NB4 (cell line): ENCODE results near the gene PAX6.

Source experiments
- DNase-seq: peaks from one replicate; pipeline ENCODE4 v3.0.0; 2010; ENCODE audit warnings: low read depth
- H3K4me3 ChIP-seq: one replicate; pipeline ENCODE4 v1.5.1; 2011; ENCODE audit warnings: mild to moderate bottlenecking, low read depth, low read length, moderate library complexity
- CTCF ChIP-seq: IDR thresholded peaks from one replicate; pipeline ENCODE4 v1.5.1; 2012; ENCODE audit warnings: low read depth, low read length
- MAX ChIP-seq: IDR thresholded peaks from 2 replicates; pipeline ENCODE4 v1.6.1; 2011; ENCODE audit warnings: low read depth, low read length
- MYC ChIP-seq: IDR thresholded peaks from 2 replicates; pipeline ENCODE4 v1.6.1; 2011; ENCODE audit warnings: low read depth, low read length
- POLR2A ChIP-seq: IDR thresholded peaks from 2 replicates; pipeline ENCODE4 v1.6.1; 2011; ENCODE audit warnings: mild to moderate bottlenecking; ENCODE audit not compliant: insufficient read length; ENCODE audit errors: extremely low read depth

The PAX6 gene

GRCh38 chr11:31793264-31793663 lies 17.9 kb downstream of the PAX6 start:
- no peak overlapping the region for H3K4me3 ChIP-seq
- TF ChIP-seq MYC, result no peak
- no peak for TF ChIP-seq CTCF
- TF ChIP-seq POLR2A, result no peak
- no peak for TF ChIP-seq MAX
- no peak for DNase-seq

- no peak for TF ChIP-seq POLR2A
- TF ChIP-seq CTCF, result no peak
- no peak for TF ChIP-seq MYC
- TF ChIP-seq MAX, result no peak
- DNase-seq, result no peak
- H3K4me3 ChIP-seq, result no peak overlapping the region
These were observed 18.7 kb downstream of the PAX6 start for GRCh38 chr11:31792456-31792855.

GRCh38 chr11:31792036-31792435 lies 19.1 kb downstream of the PAX6 start:
- H3K4me3 ChIP-seq, result no peak overlapping the region
- TF ChIP-seq CTCF (no peak), POLR2A (no peak), MAX (no peak), MYC (no peak)
- DNase-seq, result no peak

GRCh38 chr11:31790649-31791048 lies 20.5 kb downstream of the PAX6 start:
- TF ChIP-seq MYC (no peak), MAX (no peak), POLR2A (no peak), CTCF (no peak)
- no peak for DNase-seq
- no peak overlapping the region for H3K4me3 ChIP-seq

- no peak for TF ChIP-seq MAX
- no peak for TF ChIP-seq POLR2A
- TF ChIP-seq MYC, result no peak
- TF ChIP-seq CTCF, result no peak
- H3K4me3 ChIP-seq, result no peak overlapping the region
- no peak for DNase-seq
These were observed 23.0 kb downstream of the PAX6 start for GRCh38 chr11:31788085-31788484.
